GM10266 (cell line): ENCODE results near the gene KIF26A.

Experiments
- DNase-seq: peaks from one replicate; pipeline ENCODE4 v3.0.0; 2012; ENCODE audit errors: extremely low spot score
- TF ChIP-seq, protein P1 (sequence below): IDR thresholded peaks from 2 replicates; pipeline ENCODE4 v1.5.1; 2012; ENCODE audit warnings: mild to moderate bottlenecking, low read depth; ENCODE audit not compliant: control insufficient read depth, insufficient read depth; ENCODE audit errors: missing control alignments

The KIF26A gene

DNA sequence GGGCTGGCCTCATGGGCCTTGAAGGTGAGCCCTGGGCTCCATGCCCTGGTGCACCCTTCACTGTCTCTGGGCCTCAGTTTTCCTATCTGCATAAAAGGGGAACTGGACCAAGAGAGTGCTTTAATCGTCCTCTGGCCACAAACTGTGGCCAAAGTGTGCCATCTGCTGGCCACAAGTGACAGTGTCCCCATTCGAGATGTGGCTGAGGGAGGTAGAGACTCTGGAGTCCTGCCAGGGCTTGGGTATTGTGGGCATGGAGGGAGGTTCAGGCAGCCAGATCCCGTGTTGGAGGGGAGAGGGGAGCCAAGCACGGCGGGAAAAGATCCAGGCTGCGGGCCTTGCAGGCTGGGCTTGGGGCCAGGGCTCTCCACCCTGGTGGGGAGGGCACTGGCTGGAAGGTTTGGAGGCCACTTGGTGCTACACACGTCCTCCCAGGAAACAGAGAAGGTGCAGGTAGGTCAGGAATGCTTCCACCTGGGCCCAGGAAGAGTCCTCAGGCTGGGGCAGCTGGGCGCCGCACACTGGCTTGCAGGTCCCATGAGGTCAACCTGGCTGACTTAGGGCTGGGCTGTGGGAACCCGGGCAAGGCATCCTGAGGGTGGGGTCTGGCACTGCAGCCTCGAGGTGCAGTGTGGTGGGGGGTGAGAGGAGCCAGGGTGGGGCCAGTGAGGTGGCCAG lies 7.3 kb upstream of the KIF26A start:
- TF ChIP-seq, protein P1, sequence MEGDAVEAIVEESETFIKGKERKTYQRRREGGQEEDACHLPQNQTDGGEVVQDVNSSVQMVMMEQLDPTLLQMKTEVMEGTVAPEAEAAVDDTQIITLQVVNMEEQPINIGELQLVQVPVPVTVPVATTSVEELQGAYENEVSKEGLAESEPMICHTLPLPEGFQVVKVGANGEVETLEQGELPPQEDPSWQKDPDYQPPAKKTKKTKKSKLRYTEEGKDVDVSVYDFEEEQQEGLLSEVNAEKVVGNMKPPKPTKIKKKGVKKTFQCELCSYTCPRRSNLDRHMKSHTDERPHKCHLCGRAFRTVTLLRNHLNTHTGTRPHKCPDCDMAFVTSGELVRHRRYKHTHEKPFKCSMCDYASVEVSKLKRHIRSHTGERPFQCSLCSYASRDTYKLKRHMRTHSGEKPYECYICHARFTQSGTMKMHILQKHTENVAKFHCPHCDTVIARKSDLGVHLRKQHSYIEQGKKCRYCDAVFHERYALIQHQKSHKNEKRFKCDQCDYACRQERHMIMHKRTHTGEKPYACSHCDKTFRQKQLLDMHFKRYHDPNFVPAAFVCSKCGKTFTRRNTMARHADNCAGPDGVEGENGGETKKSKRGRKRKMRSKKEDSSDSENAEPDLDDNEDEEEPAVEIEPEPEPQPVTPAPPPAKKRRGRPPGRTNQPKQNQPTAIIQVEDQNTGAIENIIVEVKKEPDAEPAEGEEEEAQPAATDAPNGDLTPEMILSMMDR: peak; percentile 49
- DNase-seq: peak; percentile 68

DNA sequence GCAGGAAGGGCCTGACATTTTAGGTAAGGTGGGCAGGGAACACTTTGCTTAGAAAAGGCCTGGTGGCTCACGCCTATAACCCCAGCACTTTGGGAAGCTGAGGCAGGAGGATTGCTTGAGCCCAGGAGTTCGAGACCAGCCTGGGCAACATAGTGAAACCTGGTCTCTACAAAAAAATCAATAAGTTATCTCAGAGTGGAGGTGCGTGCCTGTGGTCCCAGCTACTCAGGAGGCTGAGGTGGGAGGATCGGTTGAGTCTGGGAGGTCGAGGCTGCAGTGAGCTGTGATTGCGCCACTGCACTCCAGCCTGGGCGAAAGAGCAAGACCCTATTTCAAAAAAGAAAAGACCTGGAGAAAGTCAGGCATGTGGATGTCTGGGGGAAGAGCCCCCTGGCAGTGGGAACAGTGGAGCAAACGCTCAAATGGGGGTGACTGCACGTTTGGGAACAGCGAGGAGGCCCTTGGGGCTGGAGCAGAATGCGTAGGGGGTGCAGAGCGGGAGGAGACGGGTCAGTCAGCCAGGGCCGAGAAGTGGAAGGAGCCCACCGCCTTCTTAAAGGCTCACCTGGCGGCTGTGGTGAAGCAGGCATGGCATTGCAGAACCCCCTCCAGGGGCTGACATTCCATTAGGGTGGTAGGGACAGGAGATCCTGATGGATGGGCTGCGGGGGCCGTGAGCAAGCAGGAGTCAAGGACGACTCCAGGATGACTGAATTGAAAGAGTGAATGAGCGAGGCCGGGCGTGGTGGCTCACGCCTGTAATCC lies 6.2 kb upstream of the KIF26A start:
- DNase-seq: no peak
- TF ChIP-seq, protein P1: no peak

DNA sequence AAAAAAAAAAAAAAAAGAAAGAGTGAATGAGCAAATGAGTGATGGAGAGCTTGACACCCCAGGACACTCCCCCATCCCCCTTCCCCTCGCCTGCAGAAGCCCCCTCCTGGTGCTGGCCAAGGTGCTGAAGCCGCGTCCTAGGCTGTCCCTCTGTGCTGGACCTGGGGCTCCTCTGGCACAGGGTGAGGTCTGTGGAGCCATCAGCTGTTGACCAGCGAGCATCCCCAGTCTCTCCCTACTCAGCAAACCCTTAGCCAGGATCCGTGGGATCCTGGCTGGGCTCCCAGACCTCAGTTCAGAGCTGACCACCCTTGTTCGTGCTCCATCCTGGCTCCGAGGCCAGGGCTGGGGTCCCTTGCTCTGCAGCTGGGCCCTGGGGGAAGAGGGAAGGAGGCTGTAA lies 5.4 kb upstream of the KIF26A start:
- TF ChIP-seq, protein P1: no peak
- no peak for DNase-seq

DNA sequence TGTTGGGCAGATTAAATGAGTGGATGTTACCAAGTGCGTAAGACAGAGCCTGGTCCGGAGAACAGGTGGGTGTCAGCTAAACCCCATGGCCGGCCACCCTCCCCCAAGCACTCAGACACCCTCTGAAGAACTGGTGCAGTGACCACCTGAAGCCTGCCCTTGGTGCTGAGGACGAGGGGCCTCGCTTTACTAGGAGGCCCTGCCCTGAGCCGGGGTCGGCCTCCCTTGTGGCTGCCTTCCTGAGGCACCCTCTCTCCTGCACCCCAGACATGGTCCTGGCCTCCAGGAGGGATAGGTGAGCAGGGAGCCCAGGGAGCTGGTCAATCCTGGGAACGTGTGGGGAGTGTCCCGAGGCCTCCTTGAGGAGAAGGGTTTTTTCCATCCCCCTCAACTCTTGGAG lies 4.9 kb upstream of the KIF26A start:
- no peak for DNase-seq
- TF ChIP-seq, protein P1: no peak

DNA sequence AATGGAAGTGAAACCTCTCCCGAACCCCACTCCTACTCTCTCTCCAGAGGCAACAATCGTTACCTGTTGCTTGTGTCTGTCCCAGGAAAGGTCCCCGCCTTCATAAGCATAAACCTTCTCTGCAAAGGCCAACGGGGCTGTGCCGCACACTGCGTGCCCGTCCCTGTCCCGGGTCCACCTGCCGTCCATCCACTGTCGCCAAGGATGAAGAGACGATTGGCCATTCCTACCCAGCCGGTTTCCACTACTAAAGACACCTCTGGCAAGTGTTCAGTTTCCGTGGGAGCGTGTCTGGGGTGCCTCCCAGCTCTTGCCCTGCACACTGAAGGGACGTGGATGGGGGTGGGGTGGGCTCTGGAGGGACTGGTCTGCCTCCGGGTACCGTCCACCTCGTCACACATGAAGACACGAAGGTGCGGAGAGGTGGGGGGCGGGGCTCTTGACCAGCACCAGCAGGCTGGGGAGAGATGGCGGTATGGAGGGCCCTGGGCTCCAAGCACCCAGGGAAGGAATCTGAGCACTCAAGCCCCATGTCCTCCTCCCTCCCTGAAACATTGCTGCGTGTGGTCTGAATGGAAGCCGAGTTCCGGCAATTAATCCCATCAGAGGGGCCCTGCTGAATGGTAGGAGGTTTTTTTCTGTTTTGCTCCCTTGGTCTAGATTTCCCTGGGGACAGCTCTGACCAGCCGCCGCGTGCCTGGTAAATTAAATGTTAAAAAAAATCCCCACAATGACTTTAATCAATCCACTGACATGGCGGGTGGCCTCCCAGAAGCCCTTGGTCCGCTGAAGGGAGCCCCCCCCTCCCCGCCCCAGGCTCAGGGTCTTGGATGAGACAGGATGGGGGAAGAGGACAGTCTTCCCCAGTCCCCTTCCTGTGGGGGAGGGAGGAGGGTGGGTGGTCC lies 4.1 kb upstream of the KIF26A start:
- TF ChIP-seq, protein P1: no peak
- no peak for DNase-seq

DNA sequence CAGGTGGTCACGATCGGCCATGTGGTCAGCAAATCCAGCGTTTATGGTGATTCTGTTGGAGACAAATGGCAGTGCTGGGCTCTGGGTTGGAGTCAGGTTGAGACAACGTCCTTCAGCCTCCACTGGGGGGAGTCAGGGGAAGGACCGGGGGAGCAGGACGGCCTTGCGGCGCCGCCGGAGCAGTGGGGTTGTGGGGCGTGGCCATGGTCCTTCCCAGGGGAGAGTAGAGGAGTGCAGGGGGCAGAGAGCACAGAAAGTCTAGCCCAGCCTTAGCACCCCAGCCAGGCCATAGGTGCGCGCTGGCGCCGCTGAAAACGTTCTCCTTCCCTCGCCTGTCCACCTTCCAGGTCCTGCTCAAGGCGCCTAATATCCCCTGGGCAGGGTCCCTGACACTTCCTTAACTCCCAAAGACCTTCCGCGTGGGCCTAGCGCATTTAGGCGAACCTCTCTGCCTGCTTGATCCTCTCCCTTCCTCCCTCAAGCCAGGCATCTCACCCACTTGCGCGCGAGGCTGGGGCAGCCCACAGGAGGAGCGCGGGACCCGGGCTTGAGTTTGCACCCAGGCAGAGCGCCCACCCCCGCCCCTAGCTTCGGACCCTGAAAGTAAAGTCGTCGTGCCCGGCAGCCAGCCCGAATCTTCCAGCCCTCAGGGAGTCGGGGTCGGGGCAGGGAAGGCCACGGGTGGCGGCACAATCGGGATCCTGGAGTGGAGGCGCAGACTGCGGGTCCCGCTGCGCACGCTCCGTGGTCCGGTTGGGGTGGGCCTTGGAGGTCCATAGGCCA lies 3.1 kb upstream of the KIF26A start:
- TF ChIP-seq, protein P1: no peak
- DNase-seq: no peak
